Measurements from ENCODE around the gene CHST8.
"Not testable (repeated sequence)": the region's sequence is repeated elsewhere in the genome, so short reads cannot be mapped to it uniquely, and the experiment has no call there.

CHST8 gene

GRCh38 chr19:33693678-33694077 is 71.9 kb downstream of the CHST8 start:
- DNase-seq = no peak

GRCh38 chr19:33695547-33695946 is 73.8 kb downstream of the CHST8 start:
- not testable (repeated sequence) for DNase-seq

- DNase-seq = no peak
Observed at GRCh38 chr19:33697766-33698165, 76.0 kb downstream of the CHST8 start.

GRCh38 chr19:33698576-33699435 is 77.1 kb downstream of the CHST8 start:
- DNase-seq = no peak

GRCh38 chr19:33699754-33700407 is 78.1 kb downstream of the CHST8 start:
- DNase-seq = no peak

GRCh38 chr19:33700408-33701013 is 78.8 kb downstream of the CHST8 start:
- no peak for DNase-seq

- DNase-seq = no peak
Observed at GRCh38 chr19:33701565-33701964, 79.8 kb downstream of the CHST8 start.

GRCh38 chr19:33702606-33703437 is 81.1 kb downstream of the CHST8 start:
- DNase-seq = no peak

- no peak for DNase-seq
Observed at GRCh38 chr19:33703438-33703750, 81.6 kb downstream of the CHST8 start.

GRCh38 chr19:33703821-33704220 is 82.1 kb downstream of the CHST8 start:
- DNase-seq = no peak

GRCh38 chr19:33704271-33704670 is 82.5 kb downstream of the CHST8 start:
- no peak for DNase-seq

- DNase-seq = no peak
Observed at GRCh38 chr19:33705090-33705847, 83.5 kb downstream of the CHST8 start.

GRCh38 chr19:33705860-33706259 is 84.1 kb downstream of the CHST8 start:
- DNase-seq = no peak

- no peak for DNase-seq
Observed at GRCh38 chr19:33706631-33707030, 84.9 kb downstream of the CHST8 start.

GRCh38 chr19:33712268-33712667 is 90.5 kb downstream of the CHST8 start:
- no peak for DNase-seq

- no peak for DNase-seq
Observed at GRCh38 chr19:33713194-33713593, 91.4 kb downstream of the CHST8 start.

- DNase-seq = no peak
Observed at GRCh38 chr19:33714149-33714548, 92.4 kb downstream of the CHST8 start.

GRCh38 chr19:33715462-33715861 is 93.7 kb downstream of the CHST8 start:
- no peak for DNase-seq

- no peak for DNase-seq
Observed at GRCh38 chr19:33717878-33718277, 96.1 kb downstream of the CHST8 start.

GRCh38 chr19:33718651-33719254 is 97.0 kb downstream of the CHST8 start:
- no peak for DNase-seq

- DNase-seq = no peak
Observed at GRCh38 chr19:33719366-33720154, 97.8 kb downstream of the CHST8 start.

Data from DMS 273 treated with DMSO at 0.1 percent for 48 hours (cell line).